NCI-H2196 (cell line): ENCODE data around the gene CACNA1G.

Experiments
- DNase-seq: peaks from one replicate; lab custom pipeline; 2025; ENCODE audit not compliant: unreplicated experiment; lab: John Stamatoyannopoulos, UW

Gene CACNA1G

GRCh38 chr17:50560185-50560824, at the start of gene CACNA1G:
TSS of gene CACNA1G (plus strand) at chr17:50560715. CDS start at chr17:50561460, 745 bp downstream.
- DNase-seq, result peak; percentile 90

- no peak for DNase-seq
Observed at GRCh38 chr17:50511058-50511457, 49.5 kb upstream of the CACNA1G start.

- no peak for DNase-seq
Observed at GRCh38 chr17:50513495-50513894, 47.0 kb upstream of the CACNA1G start.

GRCh38 chr17:50514388-50514787, 46.1 kb upstream of the CACNA1G start:
- no peak for DNase-seq

- no peak for DNase-seq
Observed at GRCh38 chr17:50514936-50515702, 45.4 kb upstream of the CACNA1G start.

- no peak for DNase-seq
Observed at GRCh38 chr17:50517011-50517410, 43.5 kb upstream of the CACNA1G start.

- DNase-seq, result no peak
Observed at GRCh38 chr17:50517504-50518383, 42.8 kb upstream of the CACNA1G start.

GRCh38 chr17:50518384-50519023, 42.0 kb upstream of the CACNA1G start:
- DNase-seq, result no peak

- no peak for DNase-seq
Observed at GRCh38 chr17:50519141-50519834, 41.2 kb upstream of the CACNA1G start.

GRCh38 chr17:50520483-50520882, 40.0 kb upstream of the CACNA1G start:
- no peak for DNase-seq

GRCh38 chr17:50521514-50521913, 39.0 kb upstream of the CACNA1G start:
- DNase-seq, result no peak

- DNase-seq, result no peak
Observed at GRCh38 chr17:50522766-50523165, 37.7 kb upstream of the CACNA1G start.

GRCh38 chr17:50523208-50523607, 37.3 kb upstream of the CACNA1G start:
- DNase-seq, result no peak

- no peak for DNase-seq
Observed at GRCh38 chr17:50524838-50525237, 35.7 kb upstream of the CACNA1G start.

GRCh38 chr17:50527155-50527762, 33.3 kb upstream of the CACNA1G start:
- DNase-seq, result no peak

GRCh38 chr17:50527949-50528474, 32.5 kb upstream of the CACNA1G start:
- no peak for DNase-seq

- no peak for DNase-seq
Observed at GRCh38 chr17:50529849-50530248, 30.7 kb upstream of the CACNA1G start.

- DNase-seq, result no peak
Observed at GRCh38 chr17:50531428-50532025, 29.0 kb upstream of the CACNA1G start.

GRCh38 chr17:50532452-50533024, 28.0 kb upstream of the CACNA1G start, which contains the start of gene EPN3:
TSS of gene EPN3 (plus strand) at chr17:50532735. CDS start at chr17:50536557, 3,822 bp downstream.
- peak; percentile 53 for DNase-seq
